Measurements from ENCODE around the gene WLS. TPM values are rescaled to one million over a fixed set of nuclear protein-coding genes. Genes with fewer than 3 reads are reported as not detected.

The WLS gene
- total RNA-seq, 1 donor from 2014 or later: not detected

DNA sequence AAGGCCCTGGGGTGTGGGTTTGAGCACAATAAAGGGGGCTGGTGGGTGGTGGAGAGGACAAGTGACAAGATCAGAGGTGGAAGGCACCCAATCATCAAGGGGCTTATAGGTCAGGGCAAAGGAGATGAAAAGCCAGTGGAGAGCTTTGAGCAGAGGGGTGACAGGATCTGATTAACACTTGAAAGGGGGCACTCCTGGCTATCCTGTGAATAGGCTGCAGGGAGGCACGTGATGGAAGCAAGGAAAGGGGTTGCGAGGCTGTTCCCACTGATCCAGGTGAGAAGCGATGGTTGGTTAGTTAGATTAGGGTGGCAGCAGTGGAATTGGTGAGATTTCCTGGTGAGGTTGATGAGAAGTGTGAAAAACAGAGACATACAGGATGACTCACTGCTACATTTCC, 80.6 kb downstream of the WLS start:
- no peaks in the 10 kb centered on the region for H3K4me1 Mint-ChIP-seq
- H3K36me3 Mint-ChIP-seq (ENCODE audit: low read depth): no peaks in the 10 kb centered on the region
- TF ChIP-seq CTCF (IDR thresholded peaks at IDR 0.05): no peak
- intact Hi-C loops (cut with micrococcal nuclease): no loop called here
- no peaks in the 10 kb centered on the region for H3K9me3 Mint-ChIP-seq
- no peak overlapping the region for H3K4me3 Mint-ChIP-seq
- no peaks in the 10 kb centered on the region for H3K27me3 Mint-ChIP-seq
- ATAC-seq (ENCODE audit: low read depth) (no peak), DNase-seq (no peak)
- no peak overlapping the region for H3K27ac Mint-ChIP-seq
- ChIA-PET POLR2A (no interaction called here), CTCF (no interaction called here)

GRCh38 chr1:68149907-68150306, 82.4 kb downstream of the WLS start:
- CTCF ChIA-PET: interaction anchor here (1.1 kb wide), 1 partner anchor 29 kb away, joined by 3 read pairs; no protein-coding TSS in a partner anchor
- no peak overlapping the region for H3K27ac Mint-ChIP-seq
- TF ChIP-seq CTCF (IDR thresholded peaks at IDR 0.05): no peak
- no peaks in the 10 kb centered on the region for H3K9me3 Mint-ChIP-seq
- DNase-seq (no peak), ATAC-seq (ENCODE audit: low read depth) (no peak)
- no peak overlapping the region for H3K4me3 Mint-ChIP-seq
- POLR2A ChIA-PET: no interaction called here
- no peaks in the 10 kb centered on the region for H3K27me3 Mint-ChIP-seq
- intact Hi-C loops (cut with micrococcal nuclease): no loop called here
- no peaks in the 10 kb centered on the region for H3K4me1 Mint-ChIP-seq
- no peaks in the 10 kb centered on the region for H3K36me3 Mint-ChIP-seq (ENCODE audit: low read depth)

- Mint-ChIP-seq H3K9me3 (no peaks in the 10 kb centered on the region), H3K27me3 (no peaks in the 10 kb centered on the region), H3K27ac (no peak overlapping the region), H3K4me1 (no peaks in the 10 kb centered on the region), H3K36me3 (ENCODE audit: low read depth) (no peaks in the 10 kb centered on the region), H3K4me3 (no peak overlapping the region)
- no peak for DNase-seq
- POLR2A ChIA-PET: no interaction called here
- no peak for ATAC-seq (ENCODE audit: low read depth)
- TF ChIP-seq CTCF (IDR thresholded peaks at IDR 0.05): no peak
- intact Hi-C loops (cut with micrococcal nuclease): no loop called here
- CTCF ChIA-PET: interaction anchor here (1.1 kb wide), 1 partner anchor 28 kb away, joined by 3 read pairs; no protein-coding TSS in a partner anchor
Measured at GRCh38 chr1:68149110-68149798, 83.1 kb downstream of the WLS start.

DNA sequence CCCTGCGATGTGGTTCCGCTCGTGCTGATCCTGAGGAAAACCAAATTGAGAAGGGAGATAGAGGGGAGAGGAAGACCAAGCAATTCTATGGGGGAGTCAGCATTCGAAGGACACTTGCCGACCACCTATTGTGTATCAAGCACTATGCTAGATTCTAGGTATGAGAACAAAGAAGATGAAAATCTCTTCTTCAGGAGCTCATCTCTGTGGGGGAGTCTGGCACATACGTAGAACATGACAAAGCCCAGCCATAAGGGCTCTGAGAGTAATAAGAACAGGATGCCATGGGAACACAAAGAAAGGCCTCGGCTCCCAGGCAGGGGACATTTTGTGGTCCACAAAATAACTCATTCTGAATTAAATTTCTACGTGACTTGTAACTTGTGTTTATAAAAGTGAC, 83.7 kb downstream of the WLS start:
- no peaks in the 10 kb centered on the region for H3K27me3 Mint-ChIP-seq
- ATAC-seq (ENCODE audit: low read depth): no peak

More for the DNA sequence above, 83.7 kb downstream of the WLS start:
- POLR2A ChIA-PET: no interaction called here
- Mint-ChIP-seq H3K4me3 (no peak overlapping the region), H3K36me3 (ENCODE audit: low read depth) (no peaks in the 10 kb centered on the region), H3K9me3 (no peaks in the 10 kb centered on the region), H3K4me1 (no peaks in the 10 kb centered on the region), H3K27ac (no peak overlapping the region)
- CTCF ChIA-PET: no interaction called here
- DNase-seq: no peak
- intact Hi-C loops (cut with micrococcal nuclease): no loop called here
- TF ChIP-seq CTCF (IDR thresholded peaks at IDR 0.05): no peak
